Effector CD8-positive, alpha-beta T cell (primary cell): Measurements from ENCODE around the gene CDH12.
"Not testable (repeated sequence)": the region's sequence is repeated elsewhere in the genome, so short reads cannot be mapped to it uniquely, and the experiment has no call there.

Experiments used
- DNase-seq: peaks from one replicate; lab custom pipeline; 2025; lab: John Stamatoyannopoulos, UW

The CDH12 gene

DNA sequence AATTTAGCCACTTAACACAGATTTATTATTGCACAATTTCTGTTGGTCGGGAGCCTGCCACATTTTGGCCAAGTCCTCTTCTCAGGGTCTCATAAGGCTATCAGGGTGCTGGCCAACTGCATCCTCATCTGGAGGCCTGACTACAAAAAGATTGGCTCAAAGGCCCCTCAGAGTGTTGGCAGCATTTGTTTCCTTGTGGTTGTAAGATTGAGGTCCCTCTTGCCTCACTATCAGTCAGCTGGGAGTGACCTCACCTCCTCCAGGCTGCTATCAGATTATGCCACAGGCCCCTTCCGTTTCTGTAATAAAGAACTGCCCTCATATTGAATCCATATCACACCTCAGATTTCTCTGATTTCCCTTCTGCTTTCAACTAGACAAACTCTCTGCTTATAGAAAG, 698.4 kb downstream of the CDH12 start:
- DNase-seq: not testable (repeated sequence)

- DNase-seq: not testable (repeated sequence)
Measured at GRCh38 chr5:22151801-22152200, 701.3 kb downstream of the CDH12 start.

DNA sequence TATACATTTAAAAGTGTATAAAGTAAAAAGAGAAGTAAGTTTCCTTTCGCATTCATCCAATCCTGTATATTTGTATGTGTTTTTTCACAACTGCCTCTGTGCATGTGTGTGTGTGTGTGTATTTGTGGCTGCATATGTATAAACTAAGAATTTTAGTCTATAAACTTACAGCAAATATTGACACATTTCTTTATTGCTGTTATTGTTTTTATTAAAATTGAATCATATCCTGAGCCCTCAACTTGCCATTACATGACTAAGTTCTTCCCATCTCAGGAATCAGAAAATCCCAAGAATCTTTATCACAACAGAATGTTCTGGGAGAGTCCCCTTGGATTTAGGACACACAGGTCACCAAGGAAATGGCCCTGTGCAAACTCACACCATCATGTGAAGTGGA, 712.7 kb downstream of the CDH12 start:
- not testable (repeated sequence) for DNase-seq

DNA sequence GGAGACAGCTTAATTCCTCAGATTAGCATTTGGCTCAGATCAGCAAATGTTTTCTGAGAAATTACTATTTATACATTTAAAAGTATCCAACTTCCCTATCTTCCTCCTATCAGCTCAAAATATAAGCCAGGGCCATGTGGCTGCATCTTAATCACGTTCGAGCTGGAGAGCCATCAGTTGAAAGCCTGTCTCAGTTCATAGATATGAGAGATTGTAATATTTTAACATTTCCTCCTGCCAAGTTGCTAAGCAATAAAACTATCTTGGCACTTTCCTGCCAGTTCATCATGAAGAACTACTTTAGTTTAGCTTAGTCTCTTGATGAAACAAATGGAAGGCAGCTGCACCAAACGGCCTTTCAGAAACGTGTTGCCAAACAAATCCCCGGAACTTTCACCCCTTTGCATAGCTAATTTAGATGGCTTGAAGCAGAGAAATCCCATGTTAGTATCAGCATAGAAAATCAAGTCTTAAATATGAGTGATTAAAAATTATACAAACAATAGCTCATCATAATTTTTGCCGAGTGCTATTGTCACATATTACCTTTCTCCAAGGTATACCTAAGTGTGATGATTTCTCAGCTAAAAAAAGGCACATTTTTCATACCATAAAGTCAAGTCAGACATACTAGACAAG, 713.4 kb downstream of the CDH12 start:
- not testable (repeated sequence) for DNase-seq

DNA sequence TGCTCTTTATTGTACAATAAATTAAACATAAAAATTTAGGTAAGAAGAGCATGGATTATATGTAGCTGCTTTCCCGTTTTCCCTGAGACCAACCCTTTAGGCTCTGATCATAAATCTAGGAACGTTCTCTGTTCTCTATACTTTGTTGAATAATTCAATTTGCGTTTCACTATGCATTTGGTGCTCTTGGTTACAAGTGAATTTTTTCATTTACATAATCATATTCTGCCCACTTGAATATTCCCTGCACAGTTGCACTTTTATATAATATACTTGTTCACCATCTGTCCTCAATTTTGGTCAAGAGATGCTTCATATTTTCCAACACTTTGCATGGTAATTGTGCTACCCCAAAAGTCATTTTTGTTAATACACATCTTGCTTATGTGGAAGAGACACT, 741.8 kb downstream of the CDH12 start:
- no peak for DNase-seq

DNA sequence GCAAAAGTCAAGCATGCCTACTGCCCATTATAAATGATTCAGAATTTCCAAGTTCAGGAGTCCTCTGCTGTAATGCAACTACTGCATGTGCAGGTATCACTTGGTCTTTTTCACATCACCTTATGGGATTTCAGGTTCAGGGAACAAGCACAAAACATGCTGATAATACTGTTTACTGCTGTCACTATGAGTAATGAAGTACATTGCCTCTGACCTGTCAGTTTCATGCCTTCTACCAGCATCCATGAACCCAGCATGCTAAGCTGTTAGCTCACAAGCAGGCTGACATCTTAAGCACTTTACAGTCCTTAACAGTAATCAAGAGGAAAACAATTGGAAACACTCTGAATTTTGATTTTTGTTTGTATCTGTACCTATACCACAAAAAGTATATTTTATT, 743.8 kb downstream of the CDH12 start:
- no peak for DNase-seq

GRCh38 chr5:22108545-22108944, 744.6 kb downstream of the CDH12 start:
- DNase-seq: no peak

DNA sequence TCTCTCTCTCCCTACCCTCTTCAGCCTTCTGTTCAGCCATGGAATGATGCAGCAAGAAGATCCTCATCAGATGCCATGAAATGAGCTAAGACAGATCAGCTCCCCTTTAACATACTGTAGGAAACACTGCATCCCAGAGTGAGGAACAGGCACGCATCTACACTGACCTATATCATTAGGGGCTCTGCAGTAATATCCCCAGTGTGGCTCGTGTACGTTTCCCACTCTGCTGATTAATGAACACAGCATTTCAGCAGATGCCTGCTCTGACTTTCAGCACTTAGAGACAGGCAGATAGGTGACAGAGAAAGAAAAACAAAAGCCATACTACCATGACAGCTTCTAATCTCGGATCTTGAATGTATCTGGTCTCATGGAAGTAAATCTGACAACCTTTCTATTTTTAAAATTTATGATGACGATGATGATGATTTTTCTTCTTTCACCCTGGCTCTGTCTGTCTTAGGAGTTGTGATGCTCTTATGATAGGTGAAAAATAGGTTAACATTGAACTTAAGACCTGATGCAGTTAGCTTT, 750.3 kb downstream of the CDH12 start:
- DNase-seq: no peak

GRCh38 chr5:22088517-22088916, 764.6 kb downstream of the CDH12 start:
- no peak for DNase-seq

- no peak for DNase-seq
Measured at GRCh38 chr5:22079566-22079965, 773.6 kb downstream of the CDH12 start.

GRCh38 chr5:22079002-22079401, 774.1 kb downstream of the CDH12 start:
- DNase-seq: no peak

- no peak for DNase-seq
Measured at GRCh38 chr5:22076586-22076985, 776.6 kb downstream of the CDH12 start.

- DNase-seq: no peak
Measured at GRCh38 chr5:22070186-22070728, 782.9 kb downstream of the CDH12 start.

GRCh38 chr5:22063717-22064116, 789.4 kb downstream of the CDH12 start:
- DNase-seq: no peak

- no peak for DNase-seq
Measured at GRCh38 chr5:22058620-22059019, 794.5 kb downstream of the CDH12 start.

GRCh38 chr5:22057012-22057411, 796.1 kb downstream of the CDH12 start:
- DNase-seq: no peak

DNA sequence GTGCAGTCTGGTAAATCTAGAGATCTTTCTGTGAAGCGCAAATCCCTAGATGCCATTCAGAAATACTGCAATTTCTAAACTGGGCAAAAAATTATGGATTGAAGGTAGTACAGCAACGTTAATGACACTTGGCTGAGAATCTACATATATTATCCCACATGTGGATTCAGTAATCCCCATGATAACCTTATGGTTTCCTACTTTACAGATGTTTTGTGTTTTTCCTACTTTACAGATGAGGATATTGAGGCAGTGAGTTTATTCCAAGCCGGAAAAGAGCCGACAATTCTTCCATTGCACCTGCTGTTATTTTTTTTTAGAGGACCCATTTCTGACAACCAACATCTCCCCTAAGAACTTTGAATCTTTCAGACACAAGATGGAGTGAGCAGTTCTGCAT, 796.5 kb downstream of the CDH12 start:
- no peak for DNase-seq

DNA sequence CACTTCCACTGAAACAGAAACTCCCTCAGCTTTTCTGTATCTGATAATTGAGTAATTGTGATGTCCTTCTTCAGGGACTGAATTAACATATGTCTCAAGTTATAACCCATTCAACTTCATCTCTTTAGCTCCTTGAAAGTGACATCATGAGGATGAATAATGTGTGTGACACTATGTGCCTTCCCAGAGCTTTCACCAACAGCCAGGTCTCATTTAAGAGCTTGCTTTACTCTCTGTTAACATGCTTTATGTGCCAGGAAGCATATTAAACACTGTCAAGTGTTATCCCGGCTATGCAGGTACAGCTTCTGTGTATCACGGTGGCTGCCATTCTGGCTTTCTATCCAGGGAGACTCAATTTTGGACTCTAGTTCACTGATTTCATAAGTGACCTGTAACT, 799.9 kb downstream of the CDH12 start:
- no peak for DNase-seq

DNA sequence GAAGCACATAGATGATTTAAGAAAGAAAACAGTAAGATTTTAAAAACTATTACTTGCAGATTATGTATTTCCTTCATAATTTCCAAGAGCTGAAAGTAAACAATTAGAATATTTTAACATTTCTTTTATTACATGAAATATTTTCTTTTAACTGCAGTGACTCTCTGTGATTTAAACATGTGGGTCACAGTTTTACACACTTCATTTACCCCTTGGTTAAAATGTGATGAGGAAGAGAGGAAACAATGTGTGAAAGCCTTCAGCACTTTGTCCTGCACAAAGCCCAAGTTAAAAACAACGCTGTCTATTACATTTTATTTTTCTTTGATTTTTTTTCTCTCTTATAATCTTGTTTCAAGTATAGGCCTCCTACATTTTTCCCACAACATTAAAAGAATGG, 801.3 kb downstream of the CDH12 start:
- DNase-seq: no peak

- DNase-seq: no peak
Measured at GRCh38 chr5:22050931-22051330, 802.2 kb downstream of the CDH12 start.

- no peak for DNase-seq
Measured at GRCh38 chr5:22044229-22044628, 808.9 kb downstream of the CDH12 start.

- no peak for DNase-seq
Measured at GRCh38 chr5:22036061-22036460, 817.1 kb downstream of the CDH12 start.

DNA sequence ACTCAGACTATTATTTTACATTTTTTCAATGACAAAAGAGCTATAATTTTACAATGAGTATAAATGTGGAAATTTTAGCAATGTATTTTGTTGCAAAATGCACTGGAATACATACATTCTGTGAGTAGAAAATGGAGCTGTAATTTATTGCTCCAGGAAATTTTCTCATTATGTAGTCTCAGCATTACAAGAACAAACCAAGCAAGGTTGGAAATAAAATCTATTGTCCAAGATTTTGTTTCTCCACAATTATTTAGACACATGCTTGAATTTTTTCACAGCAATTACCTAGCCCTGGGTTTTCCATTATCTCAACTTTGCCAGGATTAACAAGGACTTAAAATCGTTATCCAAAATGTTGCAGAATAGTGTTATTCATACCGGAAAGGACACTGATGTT, 820.1 kb downstream of the CDH12 start:
- DNase-seq: no peak

DNA sequence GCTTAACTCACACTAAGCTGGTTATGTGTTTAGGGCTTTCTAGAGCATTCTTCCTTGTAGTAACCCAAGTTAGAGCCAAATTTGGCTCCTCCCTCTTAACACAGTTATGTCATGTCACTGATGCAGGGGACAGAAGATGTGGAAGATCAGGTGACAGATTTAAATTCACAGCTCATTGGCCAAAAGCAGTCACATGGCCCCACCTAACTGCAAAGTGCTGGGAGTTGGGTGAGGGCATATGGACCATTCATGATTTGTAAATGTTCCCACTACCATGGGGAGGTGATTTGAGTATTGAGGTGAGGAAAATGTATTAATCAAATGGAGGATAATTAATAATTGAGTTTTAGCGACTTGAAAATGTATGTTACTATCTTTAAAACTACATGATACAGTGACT, 829.4 kb downstream of the CDH12 start:
- no peak for DNase-seq
